Heart left ventricle (tissue), 16 donors: ENCODE data around the gene COL28A1. TPM values are rescaled to one million over a fixed set of nuclear protein-coding genes. Genes with fewer than 3 reads are reported as not detected.
"Not testable (repeated sequence)": the region's sequence is repeated elsewhere in the genome, so short reads cannot be mapped to it uniquely, and the experiment has no call there.

Experiments
- ATAC-seq, 4 donors: fragments of 200-7000 bp; cut with Tn5 transposase; one replicate each; pipeline ENCODE4 v1.9.1; 2020 to 2022; ENCODE audit warnings: moderate library complexity in 4 of 4, mild to moderate bottlenecking in 3 of 4, moderate number of reproducible peaks in 1 of 4
- DNase-seq, 5 donors: peaks; one replicate each; pipeline ENCODE4 v3.0.0-alpha.2; 2020
- H3K27ac ChIP-seq, 12 donors: fragments of 200-600 bp; sonication (generic) in 4 of 12; one replicate each; pipeline versions ENCODE4 v1.5.0 to v1.8.0; 2016 to 2022; ENCODE audit warnings: mild to moderate bottlenecking in 2 of 12
- H3K27me3 ChIP-seq, 9 donors: fragments of 200-600 bp; sonication (generic) in 2 of 9; one replicate each; pipeline versions ENCODE4 v1.5.1 to v1.8.0; 2016 to 2022; ENCODE audit warnings: mild to moderate bottlenecking in 3 of 9
- H3K36me3 ChIP-seq, 9 donors: fragments of 200-600 bp; sonication (generic) in 2 of 9; one replicate each; pipeline versions ENCODE4 v1.5.0 to v1.8.0; 2018 to 2022; ENCODE audit warnings: mild to moderate bottlenecking in 2 of 9
- H3K4me1 ChIP-seq, 12 donors: fragments of 200-600 bp; sonication (generic) in 4 of 12; one replicate each; pipeline versions ENCODE4 v1.5.0 to v1.8.0; 2016 to 2022; ENCODE audit warnings: mild to moderate bottlenecking in 3 of 12
- H3K4me3 ChIP-seq, 12 donors: fragments of 200-600 bp; sonication (generic) in 4 of 12; one replicate each; pipeline versions ENCODE4 v1.5.0 to v1.8.0; 2017 to 2022; ENCODE audit warnings: mild to moderate bottlenecking in 9 of 12, moderate library complexity in 4 of 12
- H3K9me3 ChIP-seq, 12 donors: fragments of 200-600 bp; sonication (generic) in 4 of 12; one replicate each; pipeline versions ENCODE4 v1.5.0 to v1.8.0; 2016 to 2022; ENCODE audit warnings: mild to moderate bottlenecking in 1 of 12
- POLR2A ChIP-seq, 2 donors: fragments of 450-650 bp; IDR thresholded peaks; one replicate each; pipeline ENCODE4 v1.6.1; 2017; ENCODE audit warnings: antibody characterized with exemption in 2 of 2, mild to moderate bottlenecking in 2 of 2, moderate library complexity in 2 of 2
- WGBS, 4 donors: extraction: QIAGEN DNeasy Blood & Tissue Kit in 2 of 4; methylation state at CpG; one replicate each; pipeline versions ENCODE4 v1.1.5 to v1.1.7; 2013 to 2018; 5-methylcytosine and 5-hydroxymethylcytosine counted together
- intact Hi-C, 10 donors: fragments of 100-400 bp; cut with DNase I; formaldehyde crosslinking; loops; one replicate each; pipeline versions ENCODE4 v1.11.1 to v1.14.2; 2022
- polyA plus RNA-seq, 2 donors: library from polyadenylated mRNA; stranded (reverse); fragments of 200-250 nt; gene quantifications; one replicate each; pipeline ENCODE4 v1.2.3, GENCODE V29; 2013
- total RNA-seq, 9 donors: library from RNA; depleted of rRNA in 2 of 9; stranded (reverse); fragments of >200 nt in 2 of 9; fragmentation: NEBNext Ultra II Directional in 3 of 9; extraction: Animal tissue kit (Norgen Biotek cat#: 25700) in 3 of 9; gene quantifications; one replicate each; pipeline versions ENCODE4 v1.1.0 to v1.2.4, GENCODE V29; 2016 to 2023
- TF ChIP-seq, protein P1 (sequence below), 12 donors: fragments of 200-600 bp; sonication (generic) in 4 of 12; IDR thresholded peaks; one replicate each; pipeline versions ENCODE4 v1.5.0 to v1.8.0; 2018 to 2022; ENCODE audit warnings: antibody characterized with exemption in 12 of 12, mild to moderate bottlenecking in 5 of 12
- donor health status: ischemic (EF 13 %, LVEDD 7.1; RV severe dilation, severe dysfunction).
- donor health status: healthy with polysubstance abuse.
- donor health status: DM: no; HTN: yes; CAD: no.
- donor health status: DM: no; HTN: no; CAD: no.
- donor health status: ischemic (EF 25% LVEDD 6.9; RV normal size, moderate dysfunction).
- donor health status: ischemic (EF 25% LVEDD 5.7; RV mildly dilated, moderate dysfunction).
- donor health status: healthy.
- donor health status: DM: yes; HTN: yes; CAD: no.
- donor health status: ischemic (EF 35%, LVEDD 5.7; RV mildly dilated, moderate dysfunction).
- donor health status: nonischemic (EF 11% LVEDD 7.7; RV severe dilation, severe dysfunction).
- donor health status: DM: yes; HTN: yes; CAD: no.
- donor health status: PGD.
- donor health status: ischemic (EF 29% LVEDD 5.4; RV normal size, mild dysfunction).
- donor health status: nonischemic (EF 23%, LVEDD 6.1; RV moderate dilation, normal function).

COL28A1 gene
- total and polyA plus RNA-seq, 11 donors: 0.28 to 4.4 (median 1.2) TPM

DNA sequence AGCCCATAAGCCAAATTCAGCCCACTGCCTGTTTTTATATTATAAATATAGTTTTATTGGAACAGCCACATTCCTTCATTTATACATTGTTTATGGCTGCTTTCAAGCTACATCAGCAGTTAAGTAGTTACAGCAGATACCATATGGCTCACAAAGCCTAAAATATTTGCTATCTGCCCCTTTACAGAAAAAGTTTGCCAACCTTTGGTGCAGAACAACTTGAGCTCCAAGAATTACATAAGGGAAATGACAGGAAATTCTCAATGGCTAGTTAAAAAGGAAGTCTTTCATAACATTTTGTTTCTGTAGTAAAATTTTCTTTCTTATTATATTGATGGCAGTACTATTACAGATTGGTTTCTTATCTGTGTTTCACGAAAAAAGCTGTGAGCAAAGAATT, 59.3 kb downstream of the COL28A1 start:
- Histone ChIP-seq H3K27ac (peak overlapping the region in 1 of 12 donors; percentile 13), H3K4me3 (no peak overlapping the region), H3K27me3 (no peaks in the 10 kb centered on the region), H3K36me3 (no peaks in the 10 kb centered on the region), H3K4me1 (no peaks in the 10 kb centered on the region), H3K9me3 (peaks cover 0 to 20% (median 0%) of the 10 kb centered on the region in 12 donors)
- no peak for DNase-seq
- TF ChIP-seq POLR2A (IDR thresholded peaks at IDR 0.05): no peak
- TF ChIP-seq, protein P1, sequence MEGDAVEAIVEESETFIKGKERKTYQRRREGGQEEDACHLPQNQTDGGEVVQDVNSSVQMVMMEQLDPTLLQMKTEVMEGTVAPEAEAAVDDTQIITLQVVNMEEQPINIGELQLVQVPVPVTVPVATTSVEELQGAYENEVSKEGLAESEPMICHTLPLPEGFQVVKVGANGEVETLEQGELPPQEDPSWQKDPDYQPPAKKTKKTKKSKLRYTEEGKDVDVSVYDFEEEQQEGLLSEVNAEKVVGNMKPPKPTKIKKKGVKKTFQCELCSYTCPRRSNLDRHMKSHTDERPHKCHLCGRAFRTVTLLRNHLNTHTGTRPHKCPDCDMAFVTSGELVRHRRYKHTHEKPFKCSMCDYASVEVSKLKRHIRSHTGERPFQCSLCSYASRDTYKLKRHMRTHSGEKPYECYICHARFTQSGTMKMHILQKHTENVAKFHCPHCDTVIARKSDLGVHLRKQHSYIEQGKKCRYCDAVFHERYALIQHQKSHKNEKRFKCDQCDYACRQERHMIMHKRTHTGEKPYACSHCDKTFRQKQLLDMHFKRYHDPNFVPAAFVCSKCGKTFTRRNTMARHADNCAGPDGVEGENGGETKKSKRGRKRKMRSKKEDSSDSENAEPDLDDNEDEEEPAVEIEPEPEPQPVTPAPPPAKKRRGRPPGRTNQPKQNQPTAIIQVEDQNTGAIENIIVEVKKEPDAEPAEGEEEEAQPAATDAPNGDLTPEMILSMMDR (IDR thresholded peaks at IDR 0.05): no peak
- intact Hi-C loops: no loop called here
- 30 to 43% (median 39%) methylated on average over 1 of the region's 1 CpG for WGBS, 4 donors
- ATAC-seq: no peak

DNA sequence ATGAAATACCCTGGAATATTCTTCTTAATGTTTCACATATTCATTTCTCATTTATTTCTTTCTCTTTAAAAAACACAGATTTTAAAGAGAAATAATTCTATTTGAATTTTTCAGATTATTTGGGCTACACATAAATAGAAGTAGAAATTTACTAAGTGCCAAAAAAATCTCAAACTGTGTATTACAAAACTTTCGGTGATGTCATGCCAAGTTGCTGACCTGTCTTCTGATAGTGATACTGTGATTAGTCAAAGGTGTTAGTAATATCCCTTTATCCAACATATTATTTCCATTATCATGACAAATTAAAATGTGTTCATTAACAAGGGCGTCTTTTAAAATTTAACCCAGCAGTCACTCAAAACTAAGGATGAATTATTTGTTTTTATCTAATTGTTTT, 60.1 kb downstream of the COL28A1 start:
- intact Hi-C loops: no loop called here
- Histone ChIP-seq H3K36me3 (no peaks in the 10 kb centered on the region), H3K27me3 (no peaks in the 10 kb centered on the region), H3K4me3 (no peak overlapping the region), H3K27ac (no peak overlapping the region), H3K4me1 (no peaks in the 10 kb centered on the region), H3K9me3 (peaks cover 0 to 20% (median 0%) of the 10 kb centered on the region in 12 donors)
- ATAC-seq: no peak
- 73 to 88% (median 76%) methylated on average over 2 of the region's 2 CpGs for WGBS, 4 donors
- no peak for DNase-seq
- TF ChIP-seq, protein P1 (IDR thresholded peaks at IDR 0.05): no peak
- TF ChIP-seq POLR2A (IDR thresholded peaks at IDR 0.05): no peak

GRCh38 chr7:7474436-7474835, 61.2 kb downstream of the COL28A1 start:
- H3K4me3 ChIP-seq: no peak overlapping the region
- no peaks in the 10 kb centered on the region for H3K4me1 ChIP-seq
- H3K36me3 ChIP-seq: no peaks in the 10 kb centered on the region
- intact Hi-C loops: no loop called here
- peaks cover 0 to 20% (median 0%) of the 10 kb centered on the region in 12 donors for H3K9me3 ChIP-seq
- H3K27ac ChIP-seq: no peak overlapping the region
- ATAC-seq (no peak), DNase-seq (no peak)
- TF ChIP-seq, protein P1 (IDR thresholded peaks at IDR 0.05): no peak
- TF ChIP-seq POLR2A (IDR thresholded peaks at IDR 0.05): no peak
- H3K27me3 ChIP-seq: no peaks in the 10 kb centered on the region

DNA sequence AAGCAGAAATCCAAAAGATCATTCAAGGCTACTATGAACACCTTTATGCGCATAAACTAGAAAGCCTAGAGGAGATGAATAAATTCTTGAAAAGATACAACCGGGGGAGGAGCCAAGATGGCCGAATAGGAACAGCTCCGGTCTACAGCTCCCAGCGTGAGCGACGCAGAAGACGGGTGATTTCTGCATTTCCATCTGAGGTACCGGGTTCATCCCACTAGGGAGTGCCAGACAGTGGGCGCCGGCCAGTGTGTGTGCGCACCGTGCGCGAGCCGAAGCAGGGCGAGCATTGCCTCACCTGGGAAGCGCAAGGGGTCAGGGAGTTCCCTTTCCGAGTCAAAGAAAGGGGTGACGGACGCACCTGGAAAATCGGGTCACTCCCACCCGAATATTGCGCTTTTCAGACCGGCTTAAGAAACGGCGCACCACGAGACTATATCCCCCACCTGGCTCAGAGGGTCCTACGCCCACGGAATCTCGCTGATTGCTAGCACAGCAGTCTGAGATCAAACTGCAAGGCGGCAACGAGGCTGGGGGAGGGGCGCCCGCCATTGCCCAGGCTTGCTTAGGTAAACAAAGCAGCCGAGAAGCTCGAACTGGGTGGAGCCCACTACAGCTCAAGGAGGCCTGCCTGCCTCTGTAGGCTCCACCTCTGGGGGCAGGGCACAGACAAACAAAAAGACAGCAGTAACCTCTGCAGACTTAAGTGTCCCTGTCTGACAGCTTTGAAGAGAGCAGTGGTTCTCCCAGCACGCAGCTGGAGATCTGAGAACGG, 70.5 kb downstream of the COL28A1 start:
- H3K4me1 ChIP-seq, DNase-seq, ATAC-seq, H3K36me3 ChIP-seq, H3K27ac ChIP-seq, H3K27me3 ChIP-seq, H3K9me3 ChIP-seq, intact Hi-C loops, H3K4me3 ChIP-seq: not testable (repeated sequence)
- WGBS, 4 donors: 90 to 93% (median 92%) methylated on average over 27 to 33 of the region's 39 CpGs

GRCh38 chr7:7454000-7454399, 81.7 kb downstream of the COL28A1 start:
- no peak for DNase-seq
- Histone ChIP-seq H3K4me3 (no peak overlapping the region), H3K27me3 (no peaks in the 10 kb centered on the region), H3K27ac (no peak overlapping the region), H3K4me1 (no peaks in the 10 kb centered on the region), H3K36me3 (no peaks in the 10 kb centered on the region), H3K9me3 (peaks cover 0 to 21% (median 9%) of the 10 kb centered on the region in 12 donors)
- no peak for TF ChIP-seq POLR2A (IDR thresholded peaks at IDR 0.05)
- TF ChIP-seq, protein P1 (IDR thresholded peaks at IDR 0.05): no peak
- ATAC-seq: no peak
- intact Hi-C loops: no loop called here
